Measurements from ENCODE around the gene ARHGAP18.

Gene ARHGAP18

GRCh38 chr6:129608886-129609537, 101.0 kb downstream of the ARHGAP18 start:
- DNase-seq, result no peak

- no peak for DNase-seq
Observed at GRCh38 chr6:129607581-129608186, 102.3 kb downstream of the ARHGAP18 start.

- DNase-seq, result peak; percentile 52
Observed at GRCh38 chr6:129606664-129607063, 103.3 kb downstream of the ARHGAP18 start.

GRCh38 chr6:129605967-129606366, 104.0 kb downstream of the ARHGAP18 start:
- DNase-seq, result no peak

DNA sequence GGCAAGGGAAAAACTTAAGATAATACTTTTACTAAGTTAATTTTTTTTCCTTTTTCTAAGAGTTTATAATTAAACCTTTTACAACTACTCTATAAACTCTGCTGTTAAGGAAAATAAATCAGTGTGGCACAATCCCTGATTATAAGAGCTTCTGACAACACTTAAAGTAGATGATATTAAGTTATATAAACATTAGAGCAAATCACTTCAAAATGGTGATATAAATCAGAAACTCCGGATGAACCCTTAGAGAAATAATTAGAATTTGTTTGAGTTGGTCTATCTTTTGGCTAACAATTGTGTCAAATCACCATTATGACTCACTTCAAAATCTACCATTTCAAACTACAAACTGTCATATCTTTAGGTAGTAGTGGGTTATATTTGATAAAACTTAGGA, 104.9 kb downstream of the ARHGAP18 start:
- no peak for DNase-seq

DNA sequence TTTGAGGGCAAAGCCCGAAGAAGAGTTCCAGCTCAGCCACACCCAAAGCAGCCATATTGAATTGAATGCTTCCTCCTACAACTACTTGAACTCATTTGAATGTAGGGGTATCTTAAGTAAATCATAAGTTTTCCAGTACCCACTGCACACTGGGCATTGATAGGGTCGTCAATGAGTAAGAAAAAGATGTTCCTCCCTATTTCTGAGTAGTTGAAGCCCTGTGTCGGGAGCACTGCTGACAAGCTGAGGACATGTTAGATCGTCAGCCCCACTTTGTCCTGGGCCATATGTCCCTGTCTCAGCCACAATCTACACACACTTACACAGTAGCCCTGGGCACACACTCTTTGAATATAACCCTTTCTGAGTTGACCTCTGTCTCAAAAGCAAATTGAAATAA, 105.7 kb downstream of the ARHGAP18 start:
- DNase-seq, result no peak

- DNase-seq, result no peak
Observed at GRCh38 chr6:129603741-129604140, 106.2 kb downstream of the ARHGAP18 start.

DNA sequence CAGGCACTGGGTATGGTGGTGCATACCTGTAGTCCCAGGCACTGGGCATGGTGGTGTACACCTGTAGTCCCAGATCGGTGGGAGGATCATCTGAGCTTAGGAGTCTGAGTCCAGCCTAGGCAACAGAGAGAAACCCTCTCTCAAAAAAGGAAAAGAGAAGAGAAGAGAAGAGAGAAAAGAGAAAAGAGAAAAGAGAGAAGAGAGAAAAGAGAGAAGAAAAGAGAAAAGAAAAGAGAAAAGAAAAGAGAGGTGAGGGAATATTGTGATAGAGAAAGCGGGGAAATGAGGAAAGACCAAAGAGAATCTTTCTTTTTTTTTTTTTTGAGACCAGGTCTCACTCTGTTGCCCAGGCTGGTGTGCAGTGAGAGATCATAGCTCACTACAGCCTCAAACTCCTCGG, 108.7 kb downstream of the ARHGAP18 start:
- DNase-seq, result no peak

GRCh38 chr6:129599467-129599866, 110.5 kb downstream of the ARHGAP18 start:
- DNase-seq, result no peak

GRCh38 chr6:129598244-129599187, 111.5 kb downstream of the ARHGAP18 start:
- peak; percentile 72 for DNase-seq

- no peak for DNase-seq
Observed at GRCh38 chr6:129597023-129597713, 112.8 kb downstream of the ARHGAP18 start.

GRCh38 chr6:129596522-129596921, 113.5 kb downstream of the ARHGAP18 start:
- no peak for DNase-seq

- DNase-seq, result no peak
Observed at GRCh38 chr6:129593233-129593564, 116.8 kb downstream of the ARHGAP18 start.

DNA sequence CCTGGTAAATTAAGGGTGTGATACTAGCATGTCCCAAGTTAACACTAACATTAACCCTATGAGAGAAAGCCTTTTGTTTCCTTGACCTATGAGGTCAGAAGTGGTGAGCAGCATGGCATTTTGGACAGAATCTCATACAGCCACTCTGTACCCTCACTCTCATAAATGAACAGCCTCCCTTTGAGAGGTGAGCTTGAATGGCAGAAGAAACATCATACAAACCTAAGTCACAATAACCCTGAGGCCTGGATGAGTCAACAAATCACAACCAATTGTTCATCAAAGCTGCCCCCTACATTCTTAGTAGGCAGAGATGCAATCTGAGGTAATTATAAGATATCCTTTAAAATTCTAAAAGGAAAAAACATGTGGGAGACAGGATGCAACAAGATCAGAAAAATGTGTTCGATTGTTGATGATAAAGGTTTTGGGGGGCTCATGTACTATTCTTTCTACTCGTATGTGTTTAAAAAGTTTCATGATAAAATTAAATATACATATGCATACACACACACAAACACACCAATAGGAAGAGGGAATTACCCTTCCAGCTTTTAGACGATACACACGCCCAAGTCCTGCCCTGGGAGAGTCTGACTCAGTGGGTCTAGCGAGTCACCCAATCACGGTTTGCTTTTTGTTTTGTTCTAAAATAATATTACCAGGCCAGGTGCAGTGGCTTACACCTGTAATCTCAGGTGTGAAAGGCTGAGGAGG, 117.3 kb downstream of the ARHGAP18 start:
- no peak for DNase-seq

- peak; percentile 94 for DNase-seq
Observed at GRCh38 chr6:129590408-129591022, 119.5 kb downstream of the ARHGAP18 start.

GRCh38 chr6:129586815-129587214, 123.2 kb downstream of the ARHGAP18 start:
- no peak for DNase-seq

- DNase-seq, result no peak
Observed at GRCh38 chr6:129583866-129584265, 126.1 kb downstream of the ARHGAP18 start.

- no peak for DNase-seq
Observed at GRCh38 chr6:129578315-129578714, 131.7 kb downstream of the ARHGAP18 start.

DNA sequence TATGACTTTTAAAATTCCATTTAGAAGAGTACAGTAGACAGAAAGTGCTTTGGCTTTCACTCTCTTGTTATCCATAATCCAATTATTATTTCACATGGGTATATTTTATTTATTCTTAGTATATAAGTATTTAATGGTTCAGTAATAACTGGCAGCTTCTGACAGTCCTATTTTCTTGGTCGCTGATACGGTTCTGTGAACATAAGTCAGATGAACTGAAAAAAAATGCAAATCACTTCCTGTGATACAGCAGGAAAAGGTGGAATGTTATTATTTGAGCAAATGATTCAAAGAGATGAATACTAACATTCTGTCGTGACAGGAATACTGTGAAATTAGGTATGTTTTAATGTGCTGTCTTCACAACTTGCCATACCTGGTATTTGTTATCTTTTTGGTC, 132.3 kb downstream of the ARHGAP18 start:
- DNase-seq, result no peak

GRCh38 chr6:129576456-129576855, 133.5 kb downstream of the ARHGAP18 start:
- DNase-seq, result no peak

- peak; percentile 71 for DNase-seq
Observed at GRCh38 chr6:129575378-129576118, 134.4 kb downstream of the ARHGAP18 start.
